GM12878 (cell line): ENCODE results near the gene PALLD. TPM values are rescaled to one million over a fixed set of nuclear protein-coding genes. Genes with fewer than 3 reads are reported as not detected.

Experiments
- ATAC-seq: fragments of 200-7000 bp; cut with Tn5 transposase; 3 replicates; pipeline ENCODE4 v1.9.1; 2020; ENCODE audit warnings: mild to moderate bottlenecking, moderate library complexity
- BruUV-seq: library from RNA; stranded (reverse); fragments of 400-500 nt; replicated peaks from 2 replicates; lab custom pipeline; 2021; lab: Mats Ljungman, UMichigan
- CTCF ChIA-PET: fragments of 300-600 bp; sonication (Branson Sonifier 250); formaldehyde crosslinking; extraction: SDS; loops from one replicate; lab custom pipeline; 2021; ENCODE audit warnings: inconsistent platforms; lab: Yijun Ruan, JAX
- POLR2A ChIA-PET: fragments of 350-600 bp; formaldehyde crosslinking; extraction: SDS; loops from one replicate; lab custom pipeline; 2021; ENCODE audit warnings: inconsistent platforms; lab: Charles Lee
- RAD21 ChIA-PET: fragments of 300-600 bp; sonication (Branson Sonifier 250); formaldehyde crosslinking; loops from one replicate; lab custom pipeline; 2023; ENCODE audit warnings: antibody characterized with exemption; ENCODE audit not compliant: unreplicated experiment; lab: Charles Lee
- SMC1A ChIA-PET: fragments of 300-600 bp; sonication (Branson Sonifier 250); formaldehyde crosslinking; loops from one replicate; lab custom pipeline; 2023; ENCODE audit not compliant: unreplicated experiment, uncharacterized antibody; lab: Charles Lee
- DNase-seq: peaks from one replicate; pipeline ENCODE4 v3.0.0-alpha.2; 2011; ENCODE audit warnings: low read depth, low spot score
- FAIRE-seq: peaks from 3 replicates; lab custom pipeline; 2011; peaks lifted over from hg19 to GRCh38; lab: Jason Lieb, UNC
- H2AFZ ChIP-seq: 2 replicates; pipeline ENCODE4 v1.6.0; 2011; ENCODE audit warnings: low read depth, low read length, control low read depth; ENCODE audit not compliant: control insufficient read depth
- H3K27ac ChIP-seq: 2 replicates; pipeline ENCODE4 v1.5.1; 2011; ENCODE audit warnings: control low read depth; ENCODE audit not compliant: control insufficient read depth, insufficient read depth
- H3K27me3 ChIP-seq, 2 experiments: replicated peaks in 1 of 2; 2 replicates each; pipeline versions ENCODE4 v1.6.0 to v1.6.1; 2011; ENCODE audit warnings: low read length in 1 of 2; ENCODE audit not compliant: control insufficient read depth in 2 of 2, insufficient read depth in 2 of 2
- H3K36me3 ChIP-seq, 2 experiments: 2 replicates each; pipeline ENCODE4 v1.5.1; 2011; ENCODE audit warnings: low read length in 1 of 2; ENCODE audit not compliant: control insufficient read depth in 2 of 2, insufficient read depth in 2 of 2
- H3K4me1 ChIP-seq: 2 replicates; pipeline ENCODE4 v1.6.1; 2011; ENCODE audit warnings: mild to moderate bottlenecking, low read length, moderate library complexity, mixed read lengths; ENCODE audit not compliant: control insufficient read depth, insufficient read depth
- H3K4me2 ChIP-seq: 2 replicates; pipeline ENCODE4 v1.6.0; 2011; ENCODE audit warnings: control low read depth; ENCODE audit not compliant: control insufficient read depth, insufficient read depth
- H3K4me3 ChIP-seq: fragments of 200-600 bp; sonication (generic); 2 replicates; pipeline ENCODE4 v1.5.1; 2016
- H3K79me2 ChIP-seq: 2 replicates; pipeline ENCODE4 v1.6.0; 2011; ENCODE audit warnings: low read length; ENCODE audit not compliant: control insufficient read depth, insufficient read depth
- H3K9ac ChIP-seq: 2 replicates; pipeline ENCODE4 v1.8.0; 2011; ENCODE audit warnings: low read length, control low read depth, mixed read lengths; ENCODE audit not compliant: control insufficient read depth, insufficient read depth
- H3K9me3 ChIP-seq: replicated peaks from 3 replicates; pipeline ENCODE4 v1.5.1; 2011; ENCODE audit warnings: mild to moderate bottlenecking, low read length; ENCODE audit not compliant: control insufficient read depth, insufficient read depth
- H4K20me1 ChIP-seq: 2 replicates; pipeline ENCODE4 v1.6.0; 2011; ENCODE audit not compliant: control insufficient read depth, insufficient read depth
- CBX5 ChIP-seq: sonication (generic); IDR thresholded peaks from 2 replicates; pipeline ENCODE4 v1.6.1; 2016; ENCODE audit warnings: low read depth, moderate library complexity, mild to moderate bottlenecking, inconsistent platforms
- CHD1 ChIP-seq: IDR thresholded peaks from 2 replicates; pipeline ENCODE4 v1.6.1; 2012; ENCODE audit warnings: low read depth, low read length, improper control_type of control experiment
- EP300 ChIP-seq, 2 experiments: fragments of 150-350 bp in 1 of 2; IDR thresholded peaks; 2 replicates each; pipeline ENCODE4 v1.6.1; 2011 to 2012; ENCODE audit warnings: low read depth in 2 of 2, low read length in 2 of 2, borderline replicate concordance in 1 of 2, improper control_type of control experiment in 1 of 2, inconsistent platforms in 1 of 2; ENCODE audit not compliant: control insufficient read depth in 1 of 2
- FOS ChIP-seq: IDR thresholded peaks from 3 replicates; pipeline ENCODE4 v1.6.1; 2011; ENCODE audit warnings: borderline replicate concordance; ENCODE audit not compliant: insufficient read length; ENCODE audit errors: extremely low read depth
- HDAC2 ChIP-seq: fragments of 200-600 bp; sonication (generic); IDR thresholded peaks from 2 replicates; pipeline ENCODE4 v1.6.1; 2017
- MXI1 ChIP-seq: fragments of 150-350 bp; IDR thresholded peaks from 2 replicates; pipeline ENCODE4 v1.6.1; 2011; ENCODE audit warnings: low read depth, mild to moderate bottlenecking, inconsistent platforms, low read length, improper control_type of control experiment
- RCOR1 ChIP-seq: conservative IDR thresholded peaks from 2 replicates; pipeline ENCODE4 v1.6.1; 2012; ENCODE audit warnings: low read depth, low read length, improper control_type of control experiment
- TCF3 ChIP-seq: IDR thresholded peaks from 2 replicates; pipeline ENCODE4 v1.6.1; 2012; ENCODE audit warnings: low read depth, mild to moderate bottlenecking, low read length, borderline replicate concordance; ENCODE audit not compliant: insufficient read depth
- WGBS: methylation state at CpG from one replicate; pipeline ENCODE4 v1.1.6; 2016; ENCODE audit warnings: low lambda C conversion rate; ENCODE audit not compliant: insufficient replicate concordance, insufficient coverage; ENCODE audit errors: missing lambda C conversion rate; 5-methylcytosine and 5-hydroxymethylcytosine counted together
- in situ Hi-C: fragments of 300-500 bp; cut with MboI; formaldehyde crosslinking; loops from 9 replicates; pipeline ENCODE4 v1.14.3; 2018; ENCODE audit warnings: mixed read lengths
- intact Hi-C: fragments of 100-400 bp; cut with micrococcal nuclease; formaldehyde crosslinking; loops from one replicate; pipeline ENCODE4 v1.14.2; 2022; ENCODE audit not compliant: unreplicated experiment
- polyA plus RNA-seq, 11 experiments: library from polyadenylated mRNA; depleted of rRNA in 4 of 11; unstranded in 6 of 11; stranded (reverse) in 5 of 11; fragments of >200 nt; fragmentation: Nextera tagmentation in 4 of 11; fragmentation: Illumina TruSeq in 1 of 11; extraction: Ambion mirVana in 4 of 11; extraction: Trizol in 1 of 11; gene quantifications; 1 replicate in 1 of 11; 2 replicates in 10 of 11; pipeline versions ENCODE4 v1.2.1 to v1.2.3, GENCODE V29; 2011 to 2016; ENCODE audit warnings: inconsistent platforms in 2 of 11, missing spikeins in 2 of 11, low read depth in 1 of 11
- total RNA-seq, 4 experiments: library from RNA; depleted of rRNA in 3 of 4; stranded (reverse); fragments of >200 nt in 3 of 4; fragmentation: Illumina TruSeq in 1 of 4; extraction: Trizol in 1 of 4; gene quantifications; 2 replicates each; pipeline versions ENCODE4 v1.2.1 to v1.2.3, GENCODE V29; 2013 to 2021
- TF ChIP-seq, protein P1 (sequence below): IDR thresholded peaks from 2 replicates; pipeline ENCODE4 v1.6.1; 2012; ENCODE audit warnings: improper control_type of control experiment, low read depth, low read length; ENCODE audit not compliant: insufficient replicate concordance

The PALLD gene
- total and polyA plus RNA-seq, 10 of the 15 experiments (the other 5 are each of a cell fraction or from before 2014, with no cell fraction given) = 1.0 to 7.7 (median 1.7) TPM

DNA sequence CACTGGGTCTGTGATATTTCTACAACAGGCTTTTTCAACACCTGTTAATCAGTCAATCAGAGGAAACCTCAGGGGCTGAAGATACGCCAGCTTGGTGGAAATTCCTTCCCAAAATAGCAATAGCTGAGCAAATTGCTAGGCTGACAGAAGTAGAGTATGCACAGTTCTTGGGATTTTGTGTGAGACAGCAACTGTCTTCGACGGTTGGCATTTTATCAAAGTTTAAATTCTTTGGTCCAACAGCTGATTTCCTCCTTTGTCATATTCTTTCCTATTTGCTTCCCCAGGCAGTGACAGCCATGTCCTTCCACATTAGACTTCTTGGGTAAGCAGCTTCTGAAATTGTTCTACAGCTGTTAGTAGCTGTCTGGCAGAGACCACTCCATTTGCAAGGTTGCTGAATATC, 8.0 kb upstream of the PALLD start (continued):
- TF ChIP-seq, protein P1, sequence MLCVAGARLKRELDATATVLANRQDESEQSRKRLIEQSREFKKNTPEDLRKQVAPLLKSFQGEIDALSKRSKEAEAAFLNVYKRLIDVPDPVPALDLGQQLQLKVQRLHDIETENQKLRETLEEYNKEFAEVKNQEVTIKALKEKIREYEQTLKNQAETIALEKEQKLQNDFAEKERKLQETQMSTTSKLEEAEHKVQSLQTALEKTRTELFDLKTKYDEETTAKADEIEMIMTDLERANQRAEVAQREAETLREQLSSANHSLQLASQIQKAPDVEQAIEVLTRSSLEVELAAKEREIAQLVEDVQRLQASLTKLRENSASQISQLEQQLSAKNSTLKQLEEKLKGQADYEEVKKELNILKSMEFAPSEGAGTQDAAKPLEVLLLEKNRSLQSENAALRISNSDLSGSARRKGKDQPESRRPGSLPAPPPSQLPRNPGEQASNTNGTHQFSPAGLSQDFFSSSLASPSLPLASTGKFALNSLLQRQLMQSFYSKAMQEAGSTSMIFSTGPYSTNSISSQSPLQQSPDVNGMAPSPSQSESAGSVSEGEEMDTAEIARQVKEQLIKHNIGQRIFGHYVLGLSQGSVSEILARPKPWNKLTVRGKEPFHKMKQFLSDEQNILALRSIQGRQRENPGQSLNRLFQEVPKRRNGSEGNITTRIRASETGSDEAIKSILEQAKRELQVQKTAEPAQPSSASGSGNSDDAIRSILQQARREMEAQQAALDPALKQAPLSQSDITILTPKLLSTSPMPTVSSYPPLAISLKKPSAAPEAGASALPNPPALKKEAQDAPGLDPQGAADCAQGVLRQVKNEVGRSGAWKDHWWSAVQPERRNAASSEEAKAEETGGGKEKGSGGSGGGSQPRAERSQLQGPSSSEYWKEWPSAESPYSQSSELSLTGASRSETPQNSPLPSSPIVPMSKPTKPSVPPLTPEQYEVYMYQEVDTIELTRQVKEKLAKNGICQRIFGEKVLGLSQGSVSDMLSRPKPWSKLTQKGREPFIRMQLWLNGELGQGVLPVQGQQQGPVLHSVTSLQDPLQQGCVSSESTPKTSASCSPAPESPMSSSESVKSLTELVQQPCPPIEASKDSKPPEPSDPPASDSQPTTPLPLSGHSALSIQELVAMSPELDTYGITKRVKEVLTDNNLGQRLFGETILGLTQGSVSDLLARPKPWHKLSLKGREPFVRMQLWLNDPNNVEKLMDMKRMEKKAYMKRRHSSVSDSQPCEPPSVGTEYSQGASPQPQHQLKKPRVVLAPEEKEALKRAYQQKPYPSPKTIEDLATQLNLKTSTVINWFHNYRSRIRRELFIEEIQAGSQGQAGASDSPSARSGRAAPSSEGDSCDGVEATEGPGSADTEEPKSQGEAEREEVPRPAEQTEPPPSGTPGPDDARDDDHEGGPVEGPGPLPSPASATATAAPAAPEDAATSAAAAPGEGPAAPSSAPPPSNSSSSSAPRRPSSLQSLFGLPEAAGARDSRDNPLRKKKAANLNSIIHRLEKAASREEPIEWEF = no peak
- no peak for TF ChIP-seq RCOR1
- TF ChIP-seq CHD1 = no peak
- TF ChIP-seq HDAC2 = no peak
- TF ChIP-seq, all 136 proteins: peak for 0

DNA sequence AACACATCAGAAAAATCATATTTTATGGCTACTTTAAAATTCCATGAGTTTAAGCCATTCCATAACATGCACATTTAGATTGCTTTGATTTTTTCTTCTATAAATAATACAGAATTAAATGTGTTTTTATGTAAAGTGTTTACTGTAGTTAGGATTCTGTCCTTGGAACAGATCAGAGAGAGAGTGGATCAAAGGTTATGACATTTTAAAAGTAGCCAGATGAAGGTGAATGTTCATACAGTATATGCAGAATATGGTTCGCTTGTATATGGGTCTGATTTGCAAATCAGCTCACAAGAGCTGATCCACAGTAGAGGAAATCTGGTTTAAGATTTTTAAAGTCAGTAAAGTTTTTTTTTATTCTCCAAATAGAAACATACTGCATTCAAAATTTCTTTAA, 7.2 kb upstream of the PALLD start:
- Histone ChIP-seq H3K79me2 (no peaks in the 10 kb centered on the region), H3K9me3 (no peaks in the 10 kb centered on the region), H3K4me1 (no peaks in the 10 kb centered on the region), H3K4me2 (no peak overlapping the region), H2AFZ (no peak overlapping the region), H3K4me3 (no peak overlapping the region), H3K27ac (no peak overlapping the region), H3K27me3 (no peaks in the 10 kb centered on the region), H3K9ac (no peak overlapping the region), H3K36me3 (no peaks in the 10 kb centered on the region), H4K20me1 (no peaks in the 10 kb centered on the region)
- ChIA-PET CTCF (interaction anchor here (1.0 kb wide), 1 partner anchor 307 kb away, joined by 3 read pairs; no protein-coding TSS in a partner anchor), SMC1A (interaction anchor here (0.7 kb wide), 2 partner anchors 9 to 135 kb away, joined by 3 read pairs; partner anchors contain the start of gene DDX60L), POLR2A (no interaction called here), RAD21 (no interaction called here)
- no TSS peak for BruUV-seq
- ATAC-seq (no peak), DNase-seq (no peak), FAIRE-seq (no peak)
- 41% methylated on average over 1 of the region's 1 CpG for WGBS
- in situ Hi-C loops (no loop called here), intact Hi-C loops (no loop called here)
- TF ChIP-seq CBX5 = no peak
- TF ChIP-seq EP300 (IDR thresholded peaks at IDR 0.05; ENCODE audit: borderline replicate concordance in 1 of 2, control insufficient read depth in 1 of 2, low read depth in 2 of 2, low read length in 2 of 2) = no peak
- no peak for TF ChIP-seq TCF3
- no peak for TF ChIP-seq MXI1
- no peak for TF ChIP-seq FOS
